NB4 (cell line): ENCODE data around the gene TNFRSF18.

ENCODE experiments used
- TF ChIP-seq, protein P1 (sequence below): IDR thresholded peaks from 2 replicates; pipeline ENCODE4 v1.6.1; 2011; ENCODE audit warnings: low read depth, low read length
- TF ChIP-seq, protein P2 (sequence below): IDR thresholded peaks from one replicate; pipeline ENCODE4 v1.5.1; 2012; ENCODE audit warnings: low read depth, low read length

DNA sequence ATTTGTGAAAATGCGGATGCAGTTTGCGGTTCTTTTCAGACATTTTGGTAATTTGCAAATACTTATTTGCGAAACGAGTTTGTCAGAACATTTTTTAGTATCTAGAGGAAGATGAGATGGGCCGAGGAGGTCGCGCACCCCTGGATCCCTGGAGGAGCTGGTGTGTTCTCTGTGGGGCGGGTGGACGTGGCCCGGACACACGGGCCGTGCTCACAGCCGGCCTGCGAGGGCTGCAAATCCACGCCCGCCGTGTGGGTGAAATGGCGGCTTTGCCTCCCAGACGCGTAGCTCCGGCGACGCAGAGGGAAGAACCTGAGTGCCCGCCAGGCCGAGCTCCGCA lies 42.1 kb downstream of the TNFRSF18 start:
- TF ChIP-seq, protein P1, sequence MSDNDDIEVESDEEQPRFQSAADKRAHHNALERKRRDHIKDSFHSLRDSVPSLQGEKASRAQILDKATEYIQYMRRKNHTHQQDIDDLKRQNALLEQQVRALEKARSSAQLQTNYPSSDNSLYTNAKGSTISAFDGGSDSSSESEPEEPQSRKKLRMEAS = no peak
- TF ChIP-seq, protein P2, sequence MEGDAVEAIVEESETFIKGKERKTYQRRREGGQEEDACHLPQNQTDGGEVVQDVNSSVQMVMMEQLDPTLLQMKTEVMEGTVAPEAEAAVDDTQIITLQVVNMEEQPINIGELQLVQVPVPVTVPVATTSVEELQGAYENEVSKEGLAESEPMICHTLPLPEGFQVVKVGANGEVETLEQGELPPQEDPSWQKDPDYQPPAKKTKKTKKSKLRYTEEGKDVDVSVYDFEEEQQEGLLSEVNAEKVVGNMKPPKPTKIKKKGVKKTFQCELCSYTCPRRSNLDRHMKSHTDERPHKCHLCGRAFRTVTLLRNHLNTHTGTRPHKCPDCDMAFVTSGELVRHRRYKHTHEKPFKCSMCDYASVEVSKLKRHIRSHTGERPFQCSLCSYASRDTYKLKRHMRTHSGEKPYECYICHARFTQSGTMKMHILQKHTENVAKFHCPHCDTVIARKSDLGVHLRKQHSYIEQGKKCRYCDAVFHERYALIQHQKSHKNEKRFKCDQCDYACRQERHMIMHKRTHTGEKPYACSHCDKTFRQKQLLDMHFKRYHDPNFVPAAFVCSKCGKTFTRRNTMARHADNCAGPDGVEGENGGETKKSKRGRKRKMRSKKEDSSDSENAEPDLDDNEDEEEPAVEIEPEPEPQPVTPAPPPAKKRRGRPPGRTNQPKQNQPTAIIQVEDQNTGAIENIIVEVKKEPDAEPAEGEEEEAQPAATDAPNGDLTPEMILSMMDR = no peak
